GM19455 (cell line): ENCODE results near the gene PHB1.
"Not testable (repeated sequence)": the region's sequence is repeated elsewhere in the genome, so short reads cannot be mapped to it uniquely, and the experiment has no call there.

ENCODE experiments used
- ATAC-seq: cut with Tn5 transposase; IDR thresholded peaks from one replicate; pipeline ENCODE4 v1.9.1; 2021; ENCODE audit not compliant: unreplicated experiment

PHB1 gene

DNA sequence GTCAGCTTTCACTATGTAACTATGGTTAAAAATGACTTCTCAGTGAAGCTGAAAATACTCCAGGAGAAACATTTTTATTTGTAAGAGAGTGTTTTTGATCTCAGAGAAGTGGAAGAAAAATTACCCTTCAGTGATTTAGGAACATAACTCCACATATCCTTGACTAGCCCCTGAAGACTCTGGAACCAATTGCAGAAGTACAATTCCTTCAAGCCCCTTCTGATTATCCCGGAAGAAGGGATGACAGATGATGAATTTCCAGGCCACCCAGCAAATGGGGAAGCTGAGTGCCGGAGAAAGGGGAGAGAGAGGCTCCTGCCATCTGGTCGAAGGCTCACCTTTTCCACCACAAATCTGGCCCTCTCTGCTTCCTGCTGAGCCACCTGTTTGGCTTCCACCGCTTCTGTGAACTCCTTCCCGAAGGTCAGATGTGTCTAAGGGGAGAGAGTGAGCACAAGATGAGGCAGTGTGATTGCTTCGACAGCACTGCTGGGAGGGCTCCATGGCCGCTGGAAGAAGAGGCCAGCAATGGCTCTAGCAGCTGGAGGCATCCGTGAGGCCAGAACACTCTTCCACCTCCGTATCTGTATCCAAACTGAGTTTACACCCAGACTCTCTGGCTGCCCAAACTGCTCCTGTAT, 8.1 kb downstream of the PHB1 start:
- ATAC-seq, result no peak

DNA sequence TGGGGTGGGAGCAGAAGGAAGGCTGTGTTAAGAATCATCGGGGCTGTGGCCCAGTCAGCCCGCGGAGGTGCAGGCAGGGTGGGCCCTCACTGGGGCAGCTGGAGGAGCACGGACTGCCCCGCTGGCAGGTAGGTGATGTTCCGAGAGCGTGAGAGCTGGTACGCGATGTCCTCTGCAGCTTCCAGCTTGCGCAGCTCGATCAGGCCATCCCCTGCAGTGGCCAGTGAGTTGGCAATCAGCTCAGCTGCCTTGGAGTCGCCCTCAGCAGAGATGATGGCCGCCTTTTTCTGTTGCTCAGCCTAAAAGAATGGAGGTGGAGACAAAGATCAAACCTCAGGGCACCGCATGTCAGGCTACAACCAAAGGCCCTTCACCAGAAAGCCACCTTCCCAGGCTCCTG, 9.8 kb downstream of the PHB1 start:
- ATAC-seq, result no peak

DNA sequence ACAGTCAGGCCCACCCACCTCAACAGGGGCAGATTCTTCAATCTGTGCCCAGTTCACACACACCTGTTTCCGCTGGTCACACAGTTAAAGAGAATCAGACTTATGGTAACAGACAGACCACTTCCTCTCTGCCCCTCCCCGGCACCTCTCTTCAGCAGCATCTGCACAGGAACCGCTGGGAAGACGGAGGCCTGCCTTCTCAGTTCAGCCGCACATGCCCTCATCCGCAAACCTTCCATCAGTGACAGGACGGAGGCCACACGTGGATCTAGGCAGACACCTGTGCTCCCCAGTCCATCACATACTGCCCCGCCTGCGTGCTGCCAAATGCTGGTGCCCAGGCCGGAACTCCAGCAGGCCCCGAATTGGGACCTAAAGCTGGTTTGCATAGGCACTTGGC, 10.3 kb downstream of the PHB1 start:
- ATAC-seq, result no peak

DNA sequence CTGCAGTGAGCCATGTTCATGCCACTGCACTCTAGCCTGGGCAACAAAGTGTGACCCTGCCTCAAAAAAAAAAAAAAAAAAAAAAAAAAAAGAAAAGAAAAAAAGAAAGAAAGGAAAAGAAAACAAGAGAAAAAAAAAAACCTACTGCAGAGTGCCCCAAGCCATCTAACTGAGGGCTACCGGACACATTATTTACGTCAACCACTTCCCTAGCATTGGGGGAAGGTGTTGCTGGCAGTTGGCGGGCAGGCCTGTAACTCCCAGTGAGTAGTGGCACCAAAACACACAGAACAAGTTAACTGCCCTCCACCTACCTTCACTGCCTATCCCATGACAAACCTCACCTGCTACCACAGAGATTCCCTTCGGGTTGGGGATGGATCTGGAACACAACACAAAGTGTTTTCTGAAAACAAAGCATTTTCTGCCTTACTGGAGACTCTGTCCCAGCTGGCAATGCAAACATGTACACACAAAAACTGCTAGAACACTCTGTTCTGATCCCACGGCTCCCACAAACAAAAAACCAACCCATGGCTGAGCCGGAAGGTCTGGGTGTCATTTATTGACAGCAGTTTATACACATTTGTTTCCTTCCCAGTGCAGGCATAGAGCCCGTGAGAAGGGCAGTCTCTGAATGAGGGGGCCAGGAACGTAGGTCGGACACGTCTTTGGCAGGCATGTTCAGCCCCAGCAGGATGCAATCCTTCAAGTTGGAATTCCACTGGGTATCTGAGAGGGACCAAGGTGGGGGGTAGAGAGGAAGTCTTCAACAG, 11.0 kb downstream of the PHB1 start:
- ATAC-seq, result no peak

DNA sequence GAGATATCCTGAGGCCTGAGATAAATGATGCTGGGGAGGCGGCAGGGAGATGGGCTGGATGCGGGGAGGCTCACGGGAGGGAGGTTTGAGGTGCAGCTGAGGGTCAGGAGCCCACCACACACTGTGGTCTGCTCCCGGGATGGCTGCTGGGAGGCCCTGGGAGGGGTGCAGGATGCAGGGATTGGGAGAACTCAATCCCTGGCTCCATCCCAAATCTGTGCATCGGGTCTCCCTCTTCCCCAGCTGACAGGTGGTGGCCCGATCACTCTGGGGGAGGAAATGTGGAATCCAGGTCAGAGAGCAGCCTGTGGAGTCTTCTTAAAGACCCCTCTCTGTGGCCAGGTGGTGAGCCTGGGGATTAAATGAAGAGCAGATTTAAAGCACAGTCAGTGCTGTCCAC, 12.0 kb downstream of the PHB1 start:
- no peak for ATAC-seq

DNA sequence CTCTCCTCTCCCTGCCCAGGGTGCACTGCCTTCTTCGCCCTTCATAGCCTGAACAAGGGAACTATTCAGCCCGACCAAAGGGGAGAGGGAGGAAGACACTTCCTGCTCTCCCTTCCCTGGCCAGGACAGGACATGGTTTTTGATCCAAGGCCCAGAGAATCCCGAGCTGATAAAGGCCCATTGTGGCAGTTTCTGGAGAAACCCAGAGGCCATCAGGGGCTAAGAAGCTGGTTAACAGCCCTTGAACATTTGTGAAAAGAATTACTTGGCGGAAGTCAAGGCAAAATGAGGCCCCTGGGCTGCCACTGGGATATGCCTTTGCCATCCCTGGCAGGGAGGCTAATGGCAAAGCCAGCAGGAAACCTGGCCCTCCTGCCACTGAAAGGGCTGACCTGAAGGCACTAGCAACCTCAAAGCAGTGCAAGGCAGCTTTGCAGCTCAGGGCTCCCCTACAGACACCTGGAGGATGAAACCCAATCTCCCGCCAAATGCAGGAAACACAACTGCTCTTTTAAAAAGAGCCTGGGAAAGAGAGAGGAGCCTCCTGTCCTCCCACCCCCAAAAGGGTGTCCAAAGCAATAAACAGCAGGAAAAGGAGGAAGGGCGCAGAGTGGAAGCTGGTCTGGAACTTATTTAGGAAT, 12.6 kb downstream of the PHB1 start:
- no peak for ATAC-seq

DNA sequence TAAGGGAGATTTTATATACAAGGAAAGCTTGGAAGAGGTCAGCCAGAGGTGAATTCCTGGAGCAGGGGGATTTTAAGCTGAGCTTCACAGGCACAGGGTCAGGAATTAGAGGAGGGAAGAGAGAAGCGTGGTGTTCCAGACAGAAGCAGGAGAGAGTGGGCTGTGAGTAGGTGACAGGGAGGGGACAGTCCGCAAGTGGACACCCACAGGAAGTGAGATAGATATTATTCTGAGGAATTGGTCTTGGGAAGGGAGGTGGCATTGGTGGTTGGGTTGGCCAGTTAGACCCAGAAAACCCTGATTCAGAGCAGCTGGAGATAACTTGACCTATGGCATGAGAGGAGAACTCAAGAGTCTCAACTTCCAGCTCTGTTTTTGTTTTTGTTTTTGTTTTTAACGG, 14.7 kb downstream of the PHB1 start:
- no peak for ATAC-seq

DNA sequence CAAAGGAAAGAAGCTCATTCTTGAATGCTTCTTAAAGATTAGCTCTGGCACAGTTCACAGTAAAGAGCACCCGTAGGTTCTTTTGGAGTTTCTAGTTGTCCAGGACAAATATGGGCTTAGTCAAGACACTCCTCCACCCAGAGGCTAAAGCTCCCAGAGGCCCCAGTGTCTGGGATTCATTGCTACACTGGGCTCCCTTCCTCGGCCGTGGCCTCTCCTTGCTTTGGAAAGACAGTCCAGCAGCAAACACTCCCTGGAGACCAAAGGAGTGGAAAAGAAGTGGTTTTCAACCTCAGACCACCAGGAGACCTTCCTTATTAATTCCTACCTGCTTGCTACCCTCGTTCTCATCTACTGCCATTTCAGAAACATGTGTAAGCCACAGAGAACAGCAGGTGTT, 17.1 kb downstream of the PHB1 start:
- no peak for ATAC-seq

DNA sequence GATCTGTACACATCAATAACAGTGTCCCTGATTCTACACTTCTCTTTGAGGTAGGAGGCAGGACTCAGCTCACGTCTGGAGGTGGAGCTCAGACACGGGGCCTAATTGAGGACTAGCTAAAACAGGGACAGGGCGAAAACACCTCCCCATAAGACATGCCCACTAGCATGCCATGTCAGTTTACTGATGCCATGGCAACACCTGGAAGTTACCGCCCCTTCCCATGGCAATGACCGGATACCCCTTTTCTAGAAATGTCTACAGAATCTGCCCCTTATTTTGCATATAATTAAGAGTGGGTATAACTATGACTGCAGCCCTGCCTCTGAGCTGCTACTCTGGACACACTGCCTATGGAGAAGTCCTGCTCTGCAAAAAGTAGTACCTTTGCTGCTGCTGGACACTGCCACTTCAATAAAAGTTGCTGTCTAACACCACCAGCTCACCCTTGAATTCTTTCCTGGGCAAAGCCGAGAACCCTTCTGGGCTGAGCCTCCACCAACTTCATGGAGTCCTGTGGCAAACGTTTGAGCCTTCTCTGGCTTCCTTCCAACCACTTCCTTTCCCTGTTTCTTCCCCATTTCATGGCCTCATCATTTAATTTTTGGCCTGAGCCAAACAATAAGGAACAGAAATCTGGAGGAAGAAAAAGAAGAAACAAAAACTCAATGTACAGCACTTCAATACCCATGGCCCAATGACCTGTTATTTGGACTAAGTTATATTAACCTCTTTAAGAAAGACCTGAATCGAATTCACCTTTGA, 21.0 kb downstream of the PHB1 start:
- ATAC-seq, result no peak

DNA sequence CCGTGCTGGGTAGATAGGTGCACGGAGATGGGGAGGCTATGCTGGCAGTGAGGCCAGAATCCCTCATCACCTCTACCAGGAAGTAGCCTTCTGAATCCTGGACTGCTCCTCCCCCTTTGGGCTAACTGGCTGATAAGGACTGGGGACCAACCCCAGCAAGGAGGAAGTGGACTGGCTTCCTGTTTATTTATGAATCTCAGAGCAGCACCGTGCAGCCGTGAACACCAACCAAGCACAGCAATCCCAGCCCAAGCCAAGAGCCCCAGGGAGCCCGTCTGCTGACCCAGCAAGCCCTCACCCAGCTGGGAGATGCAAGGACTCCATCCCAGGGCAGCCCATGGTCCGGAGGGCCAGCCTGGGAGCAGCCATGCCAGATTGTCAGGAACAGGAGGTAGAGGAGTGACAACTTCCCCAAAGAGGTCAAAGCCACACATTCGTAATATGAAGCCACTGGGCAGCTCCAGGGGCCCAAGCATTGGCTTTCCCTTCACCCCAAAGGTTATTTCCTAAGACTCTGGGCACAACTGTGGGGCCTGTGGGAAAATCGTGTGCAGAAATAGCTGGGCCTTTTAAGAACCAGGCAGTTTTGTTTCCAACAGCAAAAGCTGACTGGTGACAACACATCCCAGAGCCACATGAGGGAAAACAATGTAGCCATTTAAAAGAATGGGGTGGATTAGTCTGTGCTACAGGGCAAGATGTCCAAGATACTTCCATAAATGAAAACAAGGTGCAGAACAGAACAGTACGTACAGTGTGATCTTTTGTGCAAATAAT, 23.9 kb downstream of the PHB1 start:
- no peak for ATAC-seq

DNA sequence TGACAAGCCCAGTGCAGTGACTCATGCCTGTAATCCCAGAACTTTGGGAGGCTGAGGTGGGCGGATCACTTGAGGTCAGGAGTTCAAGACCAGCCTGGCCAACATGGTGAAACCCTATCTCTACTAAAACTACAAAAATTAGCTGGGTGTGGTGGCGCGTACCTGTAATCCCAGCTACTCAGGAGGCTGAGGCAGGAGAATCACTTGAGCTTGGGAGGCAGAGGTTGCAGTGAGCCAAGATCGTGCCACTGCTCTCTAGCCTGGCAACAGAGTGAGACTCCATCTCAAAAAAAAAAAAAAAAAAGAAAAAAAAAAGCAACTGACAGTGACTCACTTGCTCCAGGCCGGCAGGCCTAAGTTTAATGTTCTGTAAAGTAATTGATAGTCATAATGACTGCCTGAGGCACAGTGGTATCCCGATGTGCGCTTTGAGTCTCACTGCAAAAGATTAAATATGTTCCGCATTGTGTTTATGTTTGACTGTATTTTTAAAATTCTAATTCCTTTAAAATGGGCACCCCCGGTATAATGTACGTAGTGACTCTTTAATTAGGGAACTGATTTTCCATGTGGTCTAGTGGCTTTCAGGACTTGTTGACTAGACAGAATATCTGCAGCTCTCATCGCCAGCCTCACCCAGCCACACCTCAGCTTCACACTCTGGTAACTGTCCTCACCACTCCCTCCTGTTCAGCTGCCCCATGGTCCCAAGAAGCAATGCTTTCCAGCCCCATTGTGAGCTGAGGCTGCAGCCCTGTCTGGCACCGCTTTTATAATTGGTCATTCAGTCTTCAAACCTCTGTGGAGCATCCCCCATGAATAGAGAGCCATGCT, 25.0 kb downstream of the PHB1 start:
- ATAC-seq, result not testable (repeated sequence)

DNA sequence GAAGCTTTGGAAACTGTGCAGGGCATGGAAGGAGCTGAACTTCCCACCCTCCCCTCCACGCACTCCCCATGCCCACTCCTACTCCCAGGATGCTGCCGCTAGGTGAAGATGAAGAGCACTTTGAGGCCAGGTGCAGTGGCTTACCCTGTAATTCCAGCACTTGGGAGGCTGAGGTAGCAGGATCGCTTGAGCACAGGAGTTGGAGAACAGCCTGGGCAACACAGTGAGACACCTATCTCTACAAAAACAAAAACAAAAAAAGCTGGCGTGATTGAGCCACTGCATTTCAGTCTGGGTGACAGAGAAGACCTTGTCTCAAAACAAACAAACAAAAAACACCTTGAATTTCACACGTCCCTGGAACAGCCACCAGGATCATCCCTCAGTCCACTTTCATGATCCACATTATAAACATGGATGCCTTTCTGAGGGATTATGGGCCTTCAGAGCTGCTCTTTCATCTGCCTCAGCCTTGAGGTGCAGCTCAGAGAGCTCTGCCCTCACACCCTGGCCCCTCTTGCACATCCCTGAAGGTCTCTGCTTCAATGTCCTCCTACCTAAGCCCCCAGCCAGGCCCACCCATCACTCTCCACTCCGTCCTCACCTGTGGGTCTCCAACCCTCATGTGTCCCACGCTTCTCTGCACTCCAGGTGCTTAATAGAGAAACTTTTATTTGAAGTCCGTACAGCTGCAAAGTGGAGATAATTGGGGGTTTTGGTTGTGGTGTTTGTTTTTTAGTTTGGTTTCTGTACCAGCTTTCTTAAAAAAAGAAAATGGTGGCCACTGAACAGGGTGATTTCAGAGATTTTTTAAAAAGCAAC, 25.8 kb downstream of the PHB1 start:
- no peak for ATAC-seq

DNA sequence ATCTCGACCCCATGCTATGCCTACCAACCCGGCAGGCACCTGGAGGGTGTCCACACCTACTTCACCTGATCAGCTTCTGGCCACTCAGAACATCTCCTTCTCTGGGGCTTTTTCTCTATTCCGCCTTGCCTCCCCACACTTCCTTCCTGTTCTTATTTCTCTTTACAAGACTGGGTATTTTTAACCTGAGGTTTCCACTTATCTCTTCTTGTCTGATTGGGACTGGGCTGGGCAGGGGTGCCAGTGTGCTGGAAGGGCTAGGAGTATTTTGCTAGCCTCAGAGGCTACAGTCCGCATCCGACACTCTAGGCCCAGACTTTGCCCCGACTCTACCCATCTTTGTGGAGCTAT, 26.4 kb downstream of the PHB1 start:
- no peak for ATAC-seq

DNA sequence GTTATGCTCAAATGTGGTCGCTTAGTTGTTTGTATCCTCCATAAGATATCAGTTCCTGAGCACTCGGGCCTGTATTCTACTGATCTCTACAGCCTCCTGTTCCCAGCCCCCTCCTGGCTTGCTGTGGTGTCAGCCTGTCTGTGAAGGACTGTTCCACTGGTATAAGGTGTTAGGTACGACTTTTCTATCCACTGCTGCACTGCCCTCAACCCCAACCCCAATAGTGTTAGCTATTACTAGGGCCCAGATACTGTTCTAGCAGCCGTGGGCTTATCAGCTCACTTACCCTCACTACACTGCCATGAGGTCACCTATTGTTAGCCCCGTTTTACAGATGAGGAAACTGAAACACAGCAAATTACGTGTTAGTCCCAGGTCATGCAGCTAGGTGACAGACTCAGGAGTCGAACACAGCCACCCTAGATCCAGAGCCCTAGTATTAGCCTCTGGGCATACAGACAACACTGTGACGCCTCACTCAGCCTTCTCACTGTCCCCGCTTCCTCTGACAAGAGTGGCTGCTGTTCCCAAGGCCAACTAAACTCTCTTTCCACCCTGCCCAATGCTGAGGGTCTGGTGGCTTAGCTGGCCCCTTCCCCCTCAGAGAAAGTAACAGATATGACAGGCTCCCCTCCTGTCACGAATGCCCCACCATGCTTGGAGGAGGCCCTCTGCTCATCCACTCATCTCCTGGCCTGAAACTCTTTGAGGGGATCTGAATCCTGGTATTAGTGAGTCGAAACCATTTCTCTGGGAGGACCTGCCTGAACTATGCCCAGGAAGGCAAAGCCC, 27.0 kb downstream of the PHB1 start:
- no peak for ATAC-seq

DNA sequence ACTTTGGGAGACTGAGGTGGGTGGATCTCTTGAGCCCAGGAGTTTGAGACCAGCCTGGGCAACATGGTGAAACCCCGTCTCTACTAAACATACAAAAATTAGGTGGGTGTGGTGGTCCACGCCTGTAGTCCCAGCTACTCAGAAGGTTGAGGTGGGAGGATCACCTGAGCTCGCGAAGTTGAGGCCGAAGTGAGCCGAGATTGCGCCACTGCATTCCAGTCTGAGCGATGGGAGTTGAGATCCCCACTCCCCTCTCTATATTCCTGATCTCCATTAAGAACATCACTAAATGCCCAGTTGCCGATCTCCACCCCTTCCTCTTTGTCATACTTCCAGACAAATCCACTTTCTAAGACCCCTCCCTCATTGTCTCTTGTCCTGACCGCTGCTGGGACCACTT, 28.3 kb downstream of the PHB1 start:
- no peak for ATAC-seq

DNA sequence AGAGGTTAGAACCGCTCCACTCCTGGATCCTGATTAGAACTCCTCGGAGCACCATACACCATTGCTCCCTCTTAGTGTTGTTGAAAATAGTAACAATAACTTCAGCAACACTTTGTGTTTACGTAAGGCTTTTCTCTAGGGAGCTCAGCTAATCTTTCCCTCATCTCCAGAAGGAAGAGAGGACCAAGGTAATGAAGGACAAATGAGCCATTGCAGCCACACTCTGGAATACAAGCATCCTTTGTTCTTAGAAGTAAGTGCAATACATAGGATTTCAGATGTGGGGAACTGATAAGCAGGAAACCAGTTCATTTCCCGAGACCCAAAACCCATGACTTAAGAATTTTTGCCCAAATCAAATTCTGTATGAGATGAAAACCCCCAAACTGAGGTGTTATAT, 29.7 kb downstream of the PHB1 start:
- ATAC-seq, result no peak

DNA sequence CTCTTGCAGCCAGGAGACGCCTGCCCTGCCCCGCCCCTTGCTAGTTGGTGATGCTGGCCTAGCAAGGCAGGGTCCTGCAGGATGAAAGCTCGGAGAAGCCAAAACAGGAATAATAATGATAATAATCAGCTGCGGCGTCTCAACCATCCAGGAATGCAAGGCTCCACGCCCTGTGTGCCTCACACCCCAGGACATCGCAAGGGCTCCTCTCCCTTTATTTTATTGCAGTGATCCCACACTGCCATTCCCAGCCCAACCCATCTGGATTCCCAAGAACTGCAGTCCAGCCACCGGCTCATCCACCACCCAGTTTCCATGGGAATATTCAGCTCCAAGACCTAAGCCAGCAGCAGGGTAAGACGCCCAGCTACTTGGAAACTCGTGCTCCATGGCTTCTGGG, 31.6 kb downstream of the PHB1 start:
- ATAC-seq, result no peak

DNA sequence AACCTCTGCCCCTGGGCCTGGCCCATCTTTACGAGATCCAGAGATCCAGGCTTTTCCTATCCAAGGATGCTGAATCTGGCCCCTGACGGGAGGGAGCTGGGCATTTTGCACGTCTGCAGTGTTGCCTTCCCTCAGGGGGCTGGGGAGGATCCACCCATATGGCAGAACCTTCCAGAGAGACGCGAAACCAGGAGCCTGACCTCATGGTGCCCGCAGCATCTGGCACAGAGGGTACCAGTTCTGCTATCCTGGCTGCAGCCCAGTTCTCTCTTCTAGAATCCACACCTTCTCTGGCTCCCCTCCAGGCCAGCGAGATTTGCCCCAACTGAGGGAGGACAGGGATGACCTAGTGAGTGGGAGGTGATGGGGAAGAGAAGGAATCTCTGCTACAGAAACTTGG, 32.1 kb downstream of the PHB1 start:
- no peak for ATAC-seq
